HG03045 (cell line): ENCODE results near the gene PCDHGA2.
A peak's percentile ranks its signal among the peaks of the same experiment; 100 is the strongest.
"Not testable (repeated sequence)": the region's sequence is repeated elsewhere in the genome, so short reads cannot be mapped to it uniquely, and the experiment has no call there.

Experiments used
- ATAC-seq: cut with Tn5 transposase; IDR thresholded peaks from one replicate; pipeline ENCODE4 v1.9.1; 2021; ENCODE audit warnings: mild to moderate bottlenecking, moderate library complexity; ENCODE audit not compliant: unreplicated experiment

The PCDHGA2 gene

DNA sequence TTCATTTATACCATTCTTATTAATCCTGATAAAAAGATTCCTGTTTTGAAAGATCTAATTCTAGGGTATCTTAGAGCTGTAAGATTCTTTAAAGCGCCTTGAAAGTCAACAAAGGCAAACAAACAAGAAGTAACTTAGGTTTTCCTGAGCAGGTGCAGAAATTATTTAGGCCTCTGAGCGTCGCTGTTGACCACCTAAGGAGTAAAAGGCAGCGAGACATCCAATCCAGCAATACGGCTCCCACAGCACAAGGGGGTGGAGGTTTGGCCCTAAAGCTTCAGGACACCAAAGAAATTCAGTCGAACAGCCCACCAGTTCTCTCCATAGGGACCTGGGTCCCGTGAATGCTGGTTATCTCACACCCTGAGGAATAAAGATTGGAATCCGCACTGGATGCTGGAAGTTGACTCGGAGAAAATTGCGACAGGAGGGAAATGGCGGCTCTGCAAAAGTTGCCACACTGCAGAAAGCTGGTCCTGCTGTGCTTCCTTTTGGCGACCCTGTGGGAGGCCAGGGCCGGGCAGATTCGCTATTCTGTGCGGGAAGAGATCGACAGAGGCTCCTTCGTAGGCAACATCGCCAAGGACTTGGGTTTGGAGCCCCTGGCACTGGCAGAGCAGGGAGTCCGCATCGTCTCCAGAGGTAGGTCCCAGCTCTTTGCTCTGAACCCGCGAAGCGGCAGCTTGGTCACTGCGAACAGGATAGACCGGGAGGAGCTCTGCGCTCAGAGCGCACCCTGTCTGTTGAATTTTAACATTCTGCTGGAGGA is at the start of gene PCDHGA2:
PCDHGA2 (plus strand) TSS at position 223 of the 769 bp plus-strand sequence.
- no peak for ATAC-seq

DNA sequence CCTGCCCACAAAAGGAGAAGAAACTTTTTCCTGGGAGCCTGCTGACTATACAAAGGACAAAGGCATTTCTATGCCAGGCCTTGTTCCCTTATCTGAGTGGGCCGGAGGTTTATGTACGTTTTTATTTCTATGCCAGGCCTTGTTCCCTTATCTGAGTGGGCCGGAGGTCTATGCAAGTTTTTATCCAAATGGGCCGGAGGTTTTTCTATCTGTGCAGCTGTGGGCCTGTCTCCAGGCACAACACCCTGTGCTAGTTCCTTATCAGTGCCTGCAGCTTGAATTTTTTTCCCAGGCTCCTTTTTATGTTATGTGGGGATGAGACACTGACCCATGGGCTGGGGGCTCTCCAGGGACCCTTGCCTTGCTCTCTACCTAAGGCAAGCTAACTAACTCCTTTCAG is 40.2 kb upstream of the PCDHGA2 start:
- no peak for ATAC-seq

DNA sequence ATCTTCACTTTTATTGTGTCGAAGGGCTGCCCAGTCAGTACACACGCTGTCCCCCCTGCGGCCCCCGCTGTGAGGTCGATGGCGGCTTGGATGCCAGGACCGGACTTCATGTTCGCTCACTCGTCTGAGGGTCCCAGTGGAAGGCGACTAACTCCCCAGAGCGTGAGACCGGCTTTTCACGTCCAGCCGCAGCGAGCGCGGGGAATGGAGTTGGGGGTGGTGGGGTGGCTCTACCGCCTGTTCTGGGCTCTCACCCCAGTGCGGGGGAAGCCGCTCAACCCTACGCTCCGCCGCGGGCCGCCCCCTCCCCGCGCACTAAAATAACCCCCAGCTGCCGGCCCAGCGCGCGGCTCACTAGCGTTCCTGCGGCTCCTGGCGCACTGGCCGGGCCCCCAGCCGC is 34.8 kb upstream of the PCDHGA2 start, which contains the start of gene SLC25A2:
SLC25A2 (minus strand) TSS at position 294 of the 400 bp plus-strand sequence; CDS start at position 110, 184 bp downstream.
- ATAC-seq: no peak

DNA sequence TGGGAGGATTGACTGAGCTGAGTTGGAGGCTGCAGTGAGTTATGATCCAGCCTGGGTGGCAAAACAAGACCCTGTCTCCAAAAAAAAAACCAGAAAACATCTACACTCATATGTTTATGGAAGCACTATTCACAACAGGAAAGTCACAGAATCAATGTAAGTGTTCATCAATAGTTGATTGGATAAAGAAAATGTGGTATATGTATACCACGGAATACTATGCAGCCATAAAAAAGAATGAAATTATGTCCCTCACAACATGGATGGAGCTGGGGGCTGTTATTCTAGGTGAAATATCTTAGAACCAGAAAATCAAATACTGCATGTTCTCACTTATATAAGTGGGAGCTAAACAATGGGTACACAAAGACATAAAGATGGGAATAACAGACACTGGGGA is 31.9 kb upstream of the PCDHGA2 start:
- ATAC-seq: no peak

DNA sequence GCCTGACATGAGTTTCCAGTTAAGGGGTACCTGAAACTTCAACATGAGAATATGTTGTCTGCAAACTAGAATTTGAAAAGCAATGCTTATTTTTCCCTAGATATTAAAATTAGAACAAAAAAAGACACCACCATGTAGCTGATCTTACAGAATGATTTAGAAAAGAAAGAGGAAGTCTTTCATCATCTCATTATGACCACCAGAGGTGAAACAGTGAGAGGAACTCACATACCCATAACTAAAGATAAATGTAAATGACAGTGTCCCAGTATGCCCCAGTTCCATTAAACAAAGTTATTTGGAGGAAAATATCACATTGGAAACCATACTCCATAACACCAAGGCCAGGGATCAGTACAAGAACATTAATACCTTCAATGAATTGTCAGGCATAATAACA is 24.8 kb upstream of the PCDHGA2 start:
- no peak for ATAC-seq

DNA sequence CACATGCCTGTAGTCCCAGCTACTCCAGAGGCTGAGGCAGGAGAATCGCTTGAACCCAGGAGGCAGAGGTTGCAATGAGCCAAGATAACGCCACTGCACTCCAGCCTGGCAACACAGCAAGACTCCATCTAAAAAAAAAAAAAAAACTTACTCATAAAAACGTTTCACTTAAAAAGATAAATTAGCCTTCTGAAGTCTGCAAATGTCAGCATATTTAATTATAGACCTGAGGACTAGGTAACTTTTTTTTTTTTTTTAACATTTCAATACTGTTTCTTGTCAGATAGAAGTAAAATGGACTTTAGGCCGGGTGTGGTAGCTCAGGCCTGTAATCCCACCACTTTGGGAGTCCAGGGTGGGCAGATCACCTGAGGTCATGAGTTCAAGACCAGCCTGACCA is 21.6 kb upstream of the PCDHGA2 start:
- ATAC-seq: not testable (repeated sequence)

DNA sequence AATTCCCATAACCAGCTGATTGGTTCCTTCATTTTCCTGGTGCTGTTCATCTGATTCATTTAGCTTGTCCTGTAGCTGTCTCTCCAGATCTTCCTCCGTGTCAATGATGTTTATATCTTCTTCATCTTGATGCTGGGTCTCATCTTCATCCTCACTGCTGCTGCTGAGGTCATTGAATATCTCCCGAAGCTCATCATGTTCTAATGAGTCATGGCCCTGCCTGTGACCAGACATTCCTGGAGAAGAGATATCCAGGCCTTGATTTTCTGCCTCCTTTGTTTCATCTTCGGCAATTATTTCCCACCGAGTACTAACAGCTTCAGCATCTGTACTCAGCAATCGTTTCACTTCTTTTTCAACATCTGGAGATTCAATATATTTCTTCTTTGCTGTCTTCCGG is 19.4 kb upstream of the PCDHGA2 start:
- ATAC-seq: no peak

DNA sequence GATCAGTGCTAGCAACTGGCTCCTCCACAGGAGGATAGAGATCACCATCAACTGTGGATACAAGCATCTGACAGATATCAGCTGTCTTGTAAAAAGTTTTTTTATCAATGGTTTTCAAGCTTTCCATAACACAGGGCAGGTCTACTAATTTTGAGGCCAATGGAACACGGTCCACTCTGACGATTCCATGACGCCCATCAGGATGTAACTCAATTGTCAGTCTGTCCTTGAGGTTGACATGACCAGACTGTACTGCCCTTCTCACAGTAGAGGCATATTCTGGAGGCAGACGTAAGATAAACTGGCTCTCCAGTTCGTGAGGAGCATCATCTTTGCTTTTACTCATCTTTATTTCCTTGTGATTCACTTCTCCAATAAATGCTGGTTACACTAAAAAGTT is 18.9 kb upstream of the PCDHGA2 start:
- no peak for ATAC-seq

DNA sequence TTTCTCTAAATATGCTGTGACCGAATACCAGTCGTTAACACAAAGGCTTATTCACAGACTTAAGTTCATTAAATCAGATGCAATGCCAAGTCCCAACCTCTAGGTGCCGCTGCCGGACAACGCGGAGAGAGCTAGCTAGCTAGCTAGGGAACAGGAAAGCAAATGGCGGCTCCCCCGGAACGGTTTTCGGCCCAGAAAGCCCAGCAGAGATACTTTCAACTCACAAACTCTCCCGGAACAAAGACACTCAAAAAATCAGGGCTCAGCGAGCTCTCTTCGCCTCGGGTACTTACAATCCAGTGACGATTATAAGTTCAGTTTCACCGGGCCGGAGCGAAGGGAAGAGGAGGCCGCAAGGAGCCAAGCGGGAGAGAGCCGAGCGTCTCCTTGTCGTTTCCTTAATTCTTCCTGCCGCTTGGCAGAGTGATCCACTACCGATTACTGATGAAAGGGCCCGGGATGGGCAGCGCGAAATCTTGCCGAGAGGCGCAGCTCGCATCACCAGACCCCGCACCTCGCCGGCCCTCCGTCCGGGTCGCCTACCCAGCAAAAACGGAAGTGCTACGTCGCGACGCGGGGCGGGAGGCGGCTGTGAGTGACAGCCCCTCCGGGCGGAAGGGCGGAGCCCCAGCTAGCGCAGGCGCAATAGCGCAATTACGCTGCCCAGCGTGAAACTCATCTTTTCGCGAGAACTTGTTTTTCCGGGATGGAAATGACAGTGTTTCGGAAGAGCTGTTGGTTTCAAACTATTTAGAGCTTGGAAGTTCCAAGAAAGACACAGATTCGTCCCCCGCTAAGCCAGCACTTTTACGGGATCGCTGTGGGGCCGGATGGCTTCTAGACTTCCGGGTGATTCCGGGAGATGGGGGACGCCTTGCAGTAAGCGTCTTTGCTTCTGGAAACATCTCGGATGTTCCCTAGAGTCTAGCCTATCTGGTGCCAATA is 18.1 kb upstream of the PCDHGA2 start, which contains the start of gene TAF7:
TAF7 (minus strand) TSS at position 560 of the 945 bp plus-strand sequence. CDS start 740 bp downstream, outside the sequence.
- ATAC-seq: peak; percentile 94

DNA sequence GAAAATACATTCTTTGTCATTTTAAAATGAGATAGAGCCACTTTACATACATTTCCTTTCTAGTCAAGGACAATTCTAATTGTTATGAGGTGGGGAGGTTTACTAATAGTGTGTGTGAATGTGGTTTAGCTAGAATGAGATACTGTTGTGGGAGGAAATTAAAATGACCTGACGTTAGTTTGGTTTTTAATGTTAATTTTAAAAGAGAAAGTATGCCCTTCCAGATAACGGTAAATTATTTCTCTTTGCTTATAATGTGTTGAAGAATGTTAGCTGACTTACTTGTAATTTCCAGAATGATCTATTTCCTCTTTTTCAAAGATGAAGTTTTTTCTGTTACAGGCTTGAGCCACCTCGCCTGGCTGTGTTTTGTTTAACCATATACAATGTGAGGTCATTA is 16.3 kb upstream of the PCDHGA2 start:
- no peak for ATAC-seq

DNA sequence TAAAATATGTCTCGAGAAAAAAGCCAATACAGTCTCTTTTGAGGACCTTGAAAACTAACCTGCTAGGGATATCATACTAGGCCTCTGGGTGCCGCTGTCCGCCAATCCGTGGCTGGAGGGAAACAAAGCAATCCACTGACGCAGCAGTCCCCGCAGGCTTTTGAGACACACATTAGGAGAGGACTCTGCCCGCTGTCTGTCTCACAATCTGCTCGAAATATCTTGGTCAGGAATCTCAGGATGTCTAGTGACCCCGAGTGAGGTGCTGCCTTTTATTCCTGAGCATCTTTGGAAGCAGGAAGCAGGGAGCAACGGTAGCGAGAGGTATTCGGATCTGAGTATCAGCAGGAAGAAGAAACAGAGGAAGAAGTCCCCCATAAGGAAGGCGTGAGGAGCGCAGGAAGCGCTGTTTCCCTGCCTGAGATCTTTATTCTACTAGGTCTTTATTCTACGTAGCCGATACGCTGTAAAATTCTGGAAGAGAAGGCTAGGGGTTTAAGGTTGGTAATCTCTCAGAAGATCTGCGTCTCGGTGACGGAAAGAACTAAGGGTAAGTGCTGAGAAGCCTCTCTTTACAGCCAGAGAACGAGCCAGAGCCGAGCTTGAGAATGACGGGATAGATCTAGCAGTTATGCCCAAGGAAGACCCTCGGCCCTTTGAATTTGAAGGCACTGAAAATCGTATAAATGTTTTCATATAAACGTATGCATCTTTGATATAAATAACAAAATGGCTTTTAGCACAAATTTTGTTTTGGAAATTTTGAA is 12.3 kb upstream of the PCDHGA2 start:
- ATAC-seq: peak; percentile 82

DNA sequence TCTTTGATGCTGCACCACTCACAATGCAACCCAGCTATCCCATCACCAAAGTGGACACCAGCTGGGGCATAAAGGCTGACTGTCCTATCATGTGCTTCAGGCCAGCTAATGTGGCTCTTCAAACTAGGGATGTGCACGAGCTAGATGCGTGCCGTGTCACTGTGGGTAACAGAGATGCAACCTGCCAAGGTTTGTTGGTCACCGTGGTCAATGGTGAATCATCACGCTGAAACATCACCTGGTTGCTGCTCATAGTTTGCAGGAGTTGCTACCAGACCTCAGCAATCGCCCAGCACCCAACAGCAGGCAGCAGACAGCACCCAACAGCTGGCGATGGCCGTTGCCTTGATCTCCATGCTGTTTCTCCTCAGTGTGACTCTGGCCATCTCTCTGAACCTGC is 10.3 kb upstream of the PCDHGA2 start:
- ATAC-seq: no peak

DNA sequence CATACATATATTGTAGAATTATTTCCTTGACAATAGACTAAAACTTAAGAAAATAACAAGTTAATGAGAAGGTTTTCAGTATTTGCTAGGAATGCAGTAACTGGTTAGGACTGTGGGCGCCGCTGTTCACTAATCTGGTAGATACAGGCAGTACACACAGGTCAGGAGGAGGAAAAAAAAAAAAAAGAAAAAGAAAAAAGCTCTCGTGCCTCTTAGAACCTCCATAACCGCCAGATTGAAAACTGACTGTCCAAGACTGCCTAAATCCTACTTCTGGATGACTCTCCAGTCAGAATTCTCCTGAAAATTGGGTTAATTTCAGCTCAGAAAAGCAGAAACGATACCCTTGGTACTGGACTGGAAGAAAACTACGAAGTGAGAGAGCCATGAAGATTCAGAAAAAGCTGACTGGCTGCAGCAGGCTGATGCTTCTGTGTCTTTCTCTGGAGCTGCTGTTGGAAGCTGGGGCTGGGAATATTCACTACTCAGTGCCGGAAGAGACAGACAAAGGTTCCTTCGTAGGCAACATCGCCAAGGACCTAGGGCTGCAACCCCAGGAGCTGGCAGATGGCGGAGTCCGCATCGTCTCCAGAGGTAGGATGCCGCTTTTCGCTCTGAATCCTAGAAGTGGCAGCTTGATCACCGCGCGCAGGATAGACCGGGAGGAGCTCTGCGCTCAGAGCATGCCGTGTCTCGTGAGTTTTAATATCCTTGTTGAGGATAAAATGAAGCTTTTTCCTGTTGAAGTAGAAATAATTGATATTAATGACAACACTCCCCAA is 8.1 kb upstream of the PCDHGA2 start, which contains the start of gene PCDHGA1:
PCDHGA1 (plus strand) TSS at position 216 of the 782 bp plus-strand sequence.
- no peak for ATAC-seq

DNA sequence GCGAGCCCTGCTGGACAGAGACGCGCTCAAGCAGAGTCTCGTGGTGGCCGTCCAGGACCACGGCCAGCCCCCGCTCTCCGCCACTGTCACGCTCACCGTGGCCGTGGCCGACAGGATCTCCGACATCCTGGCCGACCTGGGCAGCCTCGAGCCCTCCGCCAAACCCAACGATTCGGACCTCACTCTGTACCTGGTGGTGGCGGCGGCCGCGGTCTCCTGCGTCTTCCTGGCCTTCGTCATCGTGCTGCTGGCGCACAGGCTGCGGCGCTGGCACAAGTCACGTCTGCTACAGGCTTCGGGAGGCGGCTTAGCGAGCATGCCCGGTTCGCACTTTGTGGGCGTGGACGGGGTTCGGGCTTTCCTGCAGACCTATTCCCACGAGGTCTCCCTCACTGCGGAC is 6.0 kb upstream of the PCDHGA2 start:
- not testable (repeated sequence) for ATAC-seq

DNA sequence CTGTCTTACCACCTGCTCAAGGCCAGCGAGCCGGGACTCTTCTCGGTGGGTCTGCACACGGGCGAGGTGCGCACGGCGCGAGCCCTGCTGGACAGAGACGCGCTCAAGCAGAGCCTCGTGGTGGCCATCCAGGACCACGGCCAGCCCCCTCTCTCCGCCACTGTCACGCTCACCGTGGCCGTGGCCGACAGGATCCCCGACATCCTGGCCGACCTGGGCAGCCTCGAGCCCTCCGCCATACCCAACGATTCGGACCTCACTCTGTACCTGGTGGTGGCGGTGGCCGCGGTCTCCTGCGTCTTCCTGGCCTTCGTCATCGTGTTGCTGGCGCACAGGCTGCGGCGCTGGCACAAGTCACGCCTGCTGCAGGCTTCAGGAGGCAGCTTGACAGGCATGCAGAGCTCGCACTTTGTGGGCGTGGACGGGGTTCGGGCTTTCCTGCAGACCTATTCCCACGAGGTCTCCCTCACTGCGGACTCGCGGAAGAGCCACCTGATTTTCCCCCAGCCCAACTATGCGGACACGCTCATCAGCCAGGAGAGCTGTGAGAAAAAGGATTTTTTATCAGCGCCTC is 2.3 kb downstream of the PCDHGA2 start:
- not testable (repeated sequence) for ATAC-seq

DNA sequence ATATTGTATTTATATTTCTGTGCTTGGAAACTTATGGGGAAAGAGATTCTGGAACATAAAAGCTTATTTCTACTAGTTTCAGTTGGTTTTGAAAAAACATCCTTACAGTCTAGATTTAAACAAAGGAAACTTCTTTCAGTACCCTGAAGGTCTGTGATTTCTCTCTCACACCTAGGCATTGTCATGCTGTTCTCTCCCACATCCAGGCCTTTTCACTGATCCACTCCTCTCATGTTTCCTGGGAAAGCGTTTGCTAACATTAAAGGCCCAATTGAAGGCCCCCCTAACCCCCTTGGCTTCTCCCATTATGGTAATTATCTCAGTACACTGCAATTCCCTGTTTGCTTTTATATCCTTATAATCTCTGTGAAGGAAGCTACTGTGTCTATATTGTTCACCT is 4.2 kb downstream of the PCDHGA2 start:
- ATAC-seq: no peak

DNA sequence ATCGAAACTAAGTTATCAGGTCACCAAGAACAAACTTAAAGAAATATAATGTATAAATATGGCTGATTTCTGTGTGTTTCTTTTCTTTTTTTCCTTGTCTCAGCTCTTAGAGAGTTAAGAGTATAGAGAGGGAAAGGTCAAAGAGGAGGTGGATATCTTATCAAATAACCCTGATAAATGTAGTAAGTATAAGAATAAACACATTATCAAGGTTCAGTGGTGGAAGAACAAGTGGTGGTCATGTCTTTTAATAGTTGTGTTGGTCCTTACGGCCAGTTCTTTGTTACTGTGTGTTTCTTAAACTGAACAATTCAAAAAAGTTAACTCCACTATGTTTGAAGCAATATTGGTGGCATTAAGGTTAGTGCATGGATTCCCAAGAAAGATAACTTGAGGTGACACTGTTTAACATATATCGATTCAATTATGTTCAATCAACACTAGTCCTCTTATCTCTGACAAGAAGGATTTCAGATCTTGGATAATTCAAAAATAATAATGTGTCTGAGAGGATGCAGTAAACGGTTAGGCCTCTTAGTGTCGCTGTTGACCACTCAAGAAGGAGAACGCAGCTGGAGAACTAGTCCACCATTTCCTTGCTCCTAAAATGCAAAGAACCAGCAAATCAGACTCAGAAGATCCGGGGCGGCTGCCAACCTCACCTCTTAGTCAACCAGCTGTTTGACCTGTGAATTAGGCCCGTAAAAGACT is 4.8 kb downstream of the PCDHGA2 start, which contains the start of gene PCDHGA3:
PCDHGA3 (plus strand) TSS at position 588 of the 711 bp plus-strand sequence. CDS start 205 bp downstream, outside the sequence.
- no peak for ATAC-seq

DNA sequence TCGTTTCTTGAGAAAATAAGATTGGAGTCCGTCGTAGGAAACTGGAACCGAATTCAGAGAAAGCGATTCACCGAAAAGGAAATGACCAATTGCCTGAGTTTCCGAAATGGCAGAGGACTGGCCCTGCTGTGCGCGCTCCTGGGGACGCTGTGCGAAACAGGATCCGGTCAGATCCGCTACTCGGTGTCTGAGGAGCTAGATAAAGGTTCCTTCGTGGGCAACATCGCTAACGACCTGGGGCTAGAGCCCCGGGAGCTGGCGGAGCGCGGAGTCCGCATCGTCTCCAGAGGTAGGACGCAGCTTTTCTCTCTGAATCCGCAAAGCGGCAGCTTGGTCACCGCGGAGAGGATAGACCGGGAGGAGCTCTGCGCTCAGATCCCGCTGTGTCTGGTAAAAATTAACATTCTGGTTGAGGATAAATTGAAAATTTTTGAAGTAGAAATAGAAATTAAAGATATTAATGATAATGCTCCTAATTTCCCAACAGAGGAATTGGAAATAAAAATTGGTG is 5.4 kb downstream of the PCDHGA2 start:
- ATAC-seq: no peak

DNA sequence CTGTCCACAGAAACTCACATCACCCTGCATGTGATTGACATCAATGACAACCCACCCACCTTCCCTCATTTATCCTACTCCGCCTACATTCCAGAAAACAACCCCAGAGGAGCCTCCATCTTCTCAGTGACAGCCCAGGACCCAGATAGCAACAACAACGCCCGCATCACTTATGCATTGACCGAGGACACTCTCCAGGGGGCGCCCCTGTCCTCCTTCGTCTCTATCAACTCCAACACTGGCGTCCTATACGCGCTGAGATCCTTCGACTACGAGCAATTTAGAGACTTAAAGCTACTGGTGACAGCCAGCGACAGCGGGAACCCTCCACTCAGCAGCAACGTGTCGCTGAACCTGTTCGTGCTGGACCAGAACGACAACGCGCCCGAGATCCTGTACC is 6.8 kb downstream of the PCDHGA2 start:
- ATAC-seq: no peak
